IMR-90 (cell line): Measurements from ENCODE around the gene PDYN. TPM values are rescaled to one million over a fixed set of nuclear protein-coding genes. Genes with fewer than 3 reads are reported as not detected.

Source experiments
- ATAC-seq: fragments of 200-7000 bp; cut with Tn5 transposase; 2 replicates; pipeline ENCODE4 v1.9.1; 2020; ENCODE audit warnings: low read depth, mild to moderate bottlenecking, moderate library complexity
- BruUV-seq: library from RNA; stranded (reverse); fragments of 400-500 nt; replicated peaks from 2 replicates; lab custom pipeline; 2021; lab: Mats Ljungman, UMichigan
- CTCF ChIA-PET: fragments of 300-600 bp; formaldehyde crosslinking; extraction: SDS; loops from one replicate; lab custom pipeline; 2021; ENCODE audit warnings: antibody characterized with exemption; lab: Yijun Ruan, JAX
- POLR2A ChIA-PET: fragments of 300-600 bp; sonication (Branson Sonifier 250); formaldehyde crosslinking; loops from one replicate; lab custom pipeline; 2022; ENCODE audit warnings: antibody characterized with exemption; ENCODE audit not compliant: unreplicated experiment; lab: Charles Lee
- DNase-seq: peaks from one replicate; pipeline ENCODE4 v3.0.0; 2013
- H2AFZ ChIP-seq: replicated peaks from 2 replicates; pipeline ENCODE3; 2013; ENCODE audit warnings: low read length, mild to moderate bottlenecking; ENCODE audit not compliant: poor library complexity
- H2AK5ac ChIP-seq: 2 replicates; pipeline ENCODE4 v1.6.1; 2013; ENCODE audit warnings: low read depth, low read length, inconsistent platforms
- H2AK9ac ChIP-seq: replicated peaks from 2 replicates; pipeline ENCODE3; 2013; ENCODE audit warnings: mild to moderate bottlenecking, low read depth, low read length, moderate library complexity; ENCODE audit not compliant: poor library complexity
- H2BK120ac ChIP-seq: 2 replicates; pipeline ENCODE4 v1.6.1; 2013; ENCODE audit warnings: low read depth, low read length, inconsistent platforms
- H2BK15ac ChIP-seq: 3 replicates; pipeline ENCODE4 v1.6.1; 2013; ENCODE audit warnings: low read depth, low read length, inconsistent platforms
- H2BK20ac ChIP-seq: 2 replicates; pipeline ENCODE4 v1.6.1; 2013; ENCODE audit warnings: low read depth, mild to moderate bottlenecking, inconsistent platforms, low read length, moderate library complexity
- H2BK5ac ChIP-seq: 2 replicates; pipeline ENCODE4 v1.6.1; 2013; ENCODE audit warnings: mild to moderate bottlenecking, low read depth, low read length, inconsistent platforms; ENCODE audit not compliant: poor library complexity, severe bottlenecking
- H3K14ac ChIP-seq: replicated peaks from 2 replicates; pipeline ENCODE4 v1.6.1; 2013; ENCODE audit warnings: low read depth, low read length, inconsistent platforms
- H3K18ac ChIP-seq: 2 replicates; pipeline ENCODE4 v1.6.1; 2013; ENCODE audit warnings: low read depth, low read length, control low read depth
- H3K23ac ChIP-seq: 2 replicates; pipeline ENCODE4 v1.6.1; 2013; ENCODE audit warnings: low read depth, low read length, inconsistent platforms
- H3K27ac ChIP-seq: 2 replicates; pipeline ENCODE4 v1.5.1; 2013; ENCODE audit warnings: mild to moderate bottlenecking, control low read depth, low read length; ENCODE audit not compliant: insufficient read depth
- H3K27me3 ChIP-seq: 2 replicates; pipeline ENCODE4 v1.6.1; 2013; ENCODE audit warnings: low read length; ENCODE audit not compliant: control insufficient read depth, insufficient read depth
- H3K36me3 ChIP-seq: 2 replicates; pipeline ENCODE4 v1.6.1; 2013; ENCODE audit warnings: low read length, mixed read lengths; ENCODE audit not compliant: control insufficient read depth, insufficient read depth
- H3K4ac ChIP-seq: 2 replicates; pipeline ENCODE4 v1.6.1; 2013; ENCODE audit warnings: low read depth, low read length, inconsistent platforms
- H3K4me1 ChIP-seq: 2 replicates; pipeline ENCODE4 v1.6.1; 2013; ENCODE audit warnings: low read length, mixed read lengths; ENCODE audit not compliant: control insufficient read depth, insufficient read depth
- H3K4me2 ChIP-seq: 2 replicates; pipeline ENCODE4 v1.6.1; 2013; ENCODE audit warnings: low read depth, mild to moderate bottlenecking, control low read depth, low read length, moderate library complexity
- H3K4me3 ChIP-seq: 2 replicates; pipeline ENCODE4 v1.5.1; 2013; ENCODE audit warnings: low read depth, mild to moderate bottlenecking, control low read depth, low read length, moderate library complexity; ENCODE audit not compliant: insufficient read depth
- H3K56ac ChIP-seq: 2 replicates; pipeline ENCODE4 v1.6.1; 2013; ENCODE audit warnings: low read length, inconsistent platforms; ENCODE audit not compliant: insufficient read depth; ENCODE audit errors: extremely low read depth
- H3K79me1 ChIP-seq, 2 experiments: 2 replicates each; pipeline ENCODE4 v1.6.1; 2013; ENCODE audit warnings: low read length in 2 of 2, inconsistent platforms in 1 of 2, low read depth in 1 of 2
- H3K9ac ChIP-seq: 2 replicates; pipeline ENCODE4 v1.6.1; 2013; ENCODE audit warnings: low read depth, low read length, control low read depth
- H3K9me1 ChIP-seq: 2 replicates; pipeline ENCODE4 v1.6.1; 2013; ENCODE audit warnings: low read length, inconsistent platforms; ENCODE audit not compliant: insufficient read depth
- H3K9me3 ChIP-seq: 2 replicates; pipeline ENCODE4 v1.6.1; 2013; ENCODE audit warnings: low read length; ENCODE audit not compliant: control insufficient read depth, insufficient read depth
- H4K20me1 ChIP-seq: 2 replicates; pipeline ENCODE4 v1.6.1; 2013; ENCODE audit warnings: low read length, inconsistent platforms; ENCODE audit not compliant: insufficient read depth
- H4K5ac ChIP-seq: 2 replicates; pipeline ENCODE4 v1.6.1; 2013; ENCODE audit warnings: mild to moderate bottlenecking, low read depth, low read length, control low read depth
- H4K8ac ChIP-seq, 2 experiments: 2 replicates each; pipeline ENCODE4 v1.6.1; 2013; ENCODE audit warnings: low read depth in 2 of 2, low read length in 2 of 2, control low read depth in 1 of 2, inconsistent platforms in 1 of 2
- H4K91ac ChIP-seq: 2 replicates; pipeline ENCODE4 v1.6.1; 2013; ENCODE audit warnings: low read depth, low read length, inconsistent platforms; ENCODE audit not compliant: insufficient read depth
- BHLHE40 ChIP-seq: fragments of 150-350 bp; IDR thresholded peaks from 2 replicates; pipeline ENCODE4 v1.6.1; 2016; ENCODE audit warnings: mild to moderate bottlenecking, low read depth, low read length
- CEBPB ChIP-seq: IDR thresholded peaks from 2 replicates; pipeline ENCODE4 v1.6.1; 2012; ENCODE audit warnings: low read depth, low read length, improper control_type of control experiment
- FOS ChIP-seq: fragments of 150-350 bp; IDR thresholded peaks from 2 replicates; pipeline ENCODE4 v1.6.1; 2016; ENCODE audit warnings: low read depth, low read length
- MAFK ChIP-seq: IDR thresholded peaks from 2 replicates; pipeline ENCODE4 v1.6.1; 2012; ENCODE audit warnings: low read depth, low read length, improper control_type of control experiment
- MAZ ChIP-seq: IDR thresholded peaks from 2 replicates; pipeline ENCODE4 v1.6.1; 2012; ENCODE audit warnings: low read depth, mild to moderate bottlenecking, low read length, improper control_type of control experiment, moderate library complexity, borderline replicate concordance
- MXI1 ChIP-seq: IDR thresholded peaks from 2 replicates; pipeline ENCODE4 v1.6.1; 2012; ENCODE audit warnings: low read depth, mild to moderate bottlenecking, low read length, moderate library complexity, borderline replicate concordance
- NFE2L2 ChIP-seq: fragments of 150-350 bp; IDR thresholded peaks from 2 replicates; pipeline ENCODE4 v1.6.1; 2016; ENCODE audit warnings: low read depth, mild to moderate bottlenecking, low read length
- POLR2A ChIP-seq: IDR thresholded peaks from 2 replicates; pipeline ENCODE4 v1.6.1; 2012; ENCODE audit warnings: mild to moderate bottlenecking, low read depth, low read length
- RAD21 ChIP-seq: IDR thresholded peaks from 2 replicates; pipeline ENCODE4 v1.6.1; 2012; ENCODE audit warnings: low read length, improper control_type of control experiment
- RCOR1 ChIP-seq: IDR thresholded peaks from 2 replicates; pipeline ENCODE4 v1.6.1; 2012; ENCODE audit warnings: mild to moderate bottlenecking, low read length, improper control_type of control experiment; ENCODE audit not compliant: insufficient replicate concordance
- RFX5 ChIP-seq: IDR thresholded peaks from 2 replicates; pipeline ENCODE4 v1.8.0; 2012; ENCODE audit warnings: low read depth, mild to moderate bottlenecking, low read length, moderate library complexity
- SMC3 ChIP-seq: fragments of 150-350 bp; IDR thresholded peaks from 2 replicates; pipeline ENCODE4 v1.6.1; 2016; ENCODE audit warnings: low read depth, mild to moderate bottlenecking, antibody characterized with exemption, low read length, moderate library complexity
- WGBS, 2 experiments: methylation state at CpG; one replicate each; pipeline versions ENCODE4 v1.1.5 to v1.1.7; 2013; ENCODE audit warnings: missing lambda C conversion rate in 2 of 2; ENCODE audit not compliant: insufficient read length in 1 of 2; ENCODE audit errors: extremely low coverage in 2 of 2; 5-methylcytosine and 5-hydroxymethylcytosine counted together
- dilution Hi-C: fragments of 300-500 bp; cut with HindIII; formaldehyde crosslinking; loops from one replicate; pipeline ENCODE4 v1.14.3; 2018; ENCODE audit warnings: low sequenced_read_pairs; ENCODE audit not compliant: unreplicated experiment
- in situ Hi-C: fragments of 300-500 bp; cut with MboI; formaldehyde crosslinking; loops from 3 replicates; pipeline ENCODE4 v1.14.3; 2019; ENCODE audit warnings: low sequenced_read_pairs, inconsistent platforms, mixed read lengths
- intact Hi-C: fragments of 100-400 bp; cut with micrococcal nuclease; formaldehyde crosslinking; loops from 2 replicates; pipeline ENCODE4 v1.10.0; 2022
- polyA plus RNA-seq, 3 experiments: library from polyadenylated mRNA; depleted of rRNA; stranded (reverse); fragments of >200 nt; gene quantifications; 2 replicates each; pipeline ENCODE4 v1.2.3, GENCODE V29; 2012; ENCODE audit warnings: low replicate concordance in 1 of 3
- total RNA-seq: library from RNA; depleted of rRNA; stranded (reverse); fragments of >200 nt; gene quantifications from 2 replicates; pipeline ENCODE4 v1.2.3, GENCODE V29; 2012
- TF ChIP-seq, protein P1 (sequence below): fragments of 150-350 bp; IDR thresholded peaks from 2 replicates; pipeline ENCODE4 v1.6.1; 2016; ENCODE audit warnings: low read depth, mild to moderate bottlenecking, low read length, moderate library complexity, borderline replicate concordance
- TF ChIP-seq, protein P2 (sequence below): conservative IDR thresholded peaks from 2 replicates; pipeline ENCODE4 v1.5.1; 2012; ENCODE audit warnings: mild to moderate bottlenecking, low read depth, low read length, improper control_type of control experiment
- TF ChIP-seq, protein P3 (sequence below): fragments of 150-350 bp; IDR thresholded peaks from 2 replicates; pipeline ENCODE4 v1.6.1; 2017; ENCODE audit warnings: mild to moderate bottlenecking, antibody characterized with exemption, low read length, low read depth

PDYN gene
- total and polyA plus RNA-seq, 2 of the 4 experiments (the other 2 are of a cell fraction), result not detected

DNA sequence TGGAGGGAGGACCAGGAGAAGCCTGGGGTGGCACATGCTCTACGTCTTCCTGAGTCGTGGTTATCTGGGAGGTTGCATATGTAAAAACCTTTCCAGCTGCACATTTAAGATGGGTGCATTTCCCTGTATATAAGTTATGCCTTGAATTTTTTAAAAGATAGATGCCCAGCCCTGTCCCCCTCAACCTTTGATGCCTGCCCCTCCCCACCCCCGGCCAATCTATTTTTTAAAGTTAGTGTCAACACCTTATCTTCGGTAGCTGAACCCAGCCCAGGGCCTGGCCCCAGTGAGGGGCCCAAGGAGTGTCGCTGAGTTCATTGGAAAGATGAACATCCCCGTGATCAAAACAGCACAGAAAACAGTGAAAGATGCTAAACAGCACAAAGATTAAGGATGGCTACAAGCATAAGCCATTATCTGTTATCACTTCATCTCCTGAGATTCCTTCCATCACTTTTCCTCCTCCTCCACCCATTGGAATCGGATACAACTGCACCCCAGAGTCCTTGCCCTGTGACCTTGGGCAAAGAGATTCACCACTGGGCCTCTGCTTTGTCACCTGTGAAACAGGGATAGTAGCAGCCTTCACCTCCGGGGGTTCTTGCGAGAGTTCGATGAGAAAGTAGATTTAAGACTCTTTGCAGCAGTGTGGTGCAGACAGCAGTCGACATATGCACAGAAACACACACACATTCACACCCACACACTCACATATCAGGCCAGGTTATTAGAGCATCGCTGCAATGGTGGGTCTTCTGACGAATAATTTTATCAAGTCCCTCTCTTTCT is 51.2 kb downstream of the PDYN start:
- WGBS, 2 experiments, result 51% methylated on average over 3 of the region's 13 CpGs; no CpG with 5 or more reads in 1 of the 2 experiments
- H3K4me3 ChIP-seq, result no peak overlapping the region
- no peak overlapping the region for H4K91ac ChIP-seq
- no peak overlapping the region for H3K18ac ChIP-seq
- dilution Hi-C loops (no loop called here), in situ Hi-C loops (no loop called here), intact Hi-C loops (no loop called here)
- no peaks in the 10 kb centered on the region for H3K79me1 ChIP-seq
- H3K9me1 ChIP-seq, result no peaks in the 10 kb centered on the region; the same call in 1 of the 2 replicates
- H3K27me3 ChIP-seq, result peaks cover 47% of the 10 kb centered on the region
- H2AK5ac ChIP-seq, result no peak overlapping the region
- peaks cover 6% of the 10 kb centered on the region; the same call in 1 of the 2 replicates for H3K36me3 ChIP-seq
- no peak overlapping the region for H4K5ac ChIP-seq
- BruUV-seq, result no TSS peak
- H3K23ac ChIP-seq, result no peak overlapping the region
- no peak overlapping the region for H3K4me2 ChIP-seq
- H4K8ac ChIP-seq, result no peak overlapping the region
- H3K14ac ChIP-seq, result no peak overlapping the region
- H3K4ac ChIP-seq, result no peak overlapping the region
- no peak overlapping the region for H3K27ac ChIP-seq
- ChIA-PET CTCF (interaction anchor here (0.7 to 1.2 kb wide), 2 partner anchors 9 to 230 kb away, joined by 3 read pairs; no protein-coding TSS in a partner anchor), POLR2A (no interaction called here)
- no peak for ATAC-seq
- H3K4me1 ChIP-seq, result peaks cover 6% of the 10 kb centered on the region
- H2BK20ac ChIP-seq, result no peak overlapping the region
- H4K20me1 ChIP-seq, result no peaks in the 10 kb centered on the region
- H3K56ac ChIP-seq, result no peak overlapping the region
- no peak for DNase-seq
- no peak overlapping the region for H3K9ac ChIP-seq
- no peak overlapping the region for H2AK9ac ChIP-seq
- no peak overlapping the region for H2BK120ac ChIP-seq
- H2AFZ ChIP-seq, result no peak overlapping the region
- H2BK5ac ChIP-seq, result no peak overlapping the region
- H2BK15ac ChIP-seq, result no peak overlapping the region
- no peaks in the 10 kb centered on the region for H3K9me3 ChIP-seq
- no peak for TF ChIP-seq RFX5
- no peak for TF ChIP-seq SMC3
- no peak for TF ChIP-seq MXI1
- no peak for TF ChIP-seq MAFK
- TF ChIP-seq MAZ, result no peak
- no peak for TF ChIP-seq BHLHE40
- TF ChIP-seq, protein P1, sequence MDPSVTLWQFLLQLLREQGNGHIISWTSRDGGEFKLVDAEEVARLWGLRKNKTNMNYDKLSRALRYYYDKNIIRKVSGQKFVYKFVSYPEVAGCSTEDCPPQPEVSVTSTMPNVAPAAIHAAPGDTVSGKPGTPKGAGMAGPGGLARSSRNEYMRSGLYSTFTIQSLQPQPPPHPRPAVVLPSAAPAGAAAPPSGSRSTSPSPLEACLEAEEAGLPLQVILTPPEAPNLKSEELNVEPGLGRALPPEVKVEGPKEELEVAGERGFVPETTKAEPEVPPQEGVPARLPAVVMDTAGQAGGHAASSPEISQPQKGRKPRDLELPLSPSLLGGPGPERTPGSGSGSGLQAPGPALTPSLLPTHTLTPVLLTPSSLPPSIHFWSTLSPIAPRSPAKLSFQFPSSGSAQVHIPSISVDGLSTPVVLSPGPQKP, result no peak
- TF ChIP-seq, protein P2, sequence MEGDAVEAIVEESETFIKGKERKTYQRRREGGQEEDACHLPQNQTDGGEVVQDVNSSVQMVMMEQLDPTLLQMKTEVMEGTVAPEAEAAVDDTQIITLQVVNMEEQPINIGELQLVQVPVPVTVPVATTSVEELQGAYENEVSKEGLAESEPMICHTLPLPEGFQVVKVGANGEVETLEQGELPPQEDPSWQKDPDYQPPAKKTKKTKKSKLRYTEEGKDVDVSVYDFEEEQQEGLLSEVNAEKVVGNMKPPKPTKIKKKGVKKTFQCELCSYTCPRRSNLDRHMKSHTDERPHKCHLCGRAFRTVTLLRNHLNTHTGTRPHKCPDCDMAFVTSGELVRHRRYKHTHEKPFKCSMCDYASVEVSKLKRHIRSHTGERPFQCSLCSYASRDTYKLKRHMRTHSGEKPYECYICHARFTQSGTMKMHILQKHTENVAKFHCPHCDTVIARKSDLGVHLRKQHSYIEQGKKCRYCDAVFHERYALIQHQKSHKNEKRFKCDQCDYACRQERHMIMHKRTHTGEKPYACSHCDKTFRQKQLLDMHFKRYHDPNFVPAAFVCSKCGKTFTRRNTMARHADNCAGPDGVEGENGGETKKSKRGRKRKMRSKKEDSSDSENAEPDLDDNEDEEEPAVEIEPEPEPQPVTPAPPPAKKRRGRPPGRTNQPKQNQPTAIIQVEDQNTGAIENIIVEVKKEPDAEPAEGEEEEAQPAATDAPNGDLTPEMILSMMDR, result no peak
- no peak for TF ChIP-seq FOS
- no peak for TF ChIP-seq NFE2L2
- TF ChIP-seq CEBPB, result no peak
- TF ChIP-seq, protein P3, sequence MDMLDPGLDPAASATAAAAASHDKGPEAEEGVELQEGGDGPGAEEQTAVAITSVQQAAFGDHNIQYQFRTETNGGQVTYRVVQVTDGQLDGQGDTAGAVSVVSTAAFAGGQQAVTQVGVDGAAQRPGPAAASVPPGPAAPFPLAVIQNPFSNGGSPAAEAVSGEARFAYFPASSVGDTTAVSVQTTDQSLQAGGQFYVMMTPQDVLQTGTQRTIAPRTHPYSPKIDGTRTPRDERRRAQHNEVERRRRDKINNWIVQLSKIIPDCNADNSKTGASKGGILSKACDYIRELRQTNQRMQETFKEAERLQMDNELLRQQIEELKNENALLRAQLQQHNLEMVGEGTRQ, result no peak
- TF ChIP-seq POLR2A, result no peak
- TF ChIP-seq RCOR1, result no peak
- no peak for TF ChIP-seq RAD21
